Measurements from ENCODE around the gene TRPM2. TPM values are rescaled to one million over a fixed set of nuclear protein-coding genes. Genes with fewer than 3 reads are reported as not detected.

The TRPM2 gene
- total and polyA plus RNA-seq, 2 of the 8 experiments (the other 6 are each of a cell fraction or from before 2014, with no cell fraction given), result 0.27 to 0.28 TPM

GRCh38 chr21:44399151-44399954 is 45.9 kb downstream of the TRPM2 start:
- Histone ChIP-seq H2BK120ac (replicated peaks; ENCODE audit: low read depth, low read length) (no peak overlapping the region), H3K23ac (ENCODE audit: insufficient read length) (no peak overlapping the region), H3K27me3 (replicated peaks in 1 of 4; ENCODE audit: control insufficient read depth in 3 of 4, extremely low read depth in 1 of 4, insufficient read depth in 3 of 4, low read length in 3 of 4) (no peaks in the 10 kb centered on the region), H3K4me3 (ENCODE audit: extremely low read depth in 1 of 4, insufficient read depth in 2 of 4, low read depth in 3 of 4, low read length in 4 of 4) (no peak overlapping the region), H2AK5ac (ENCODE audit: low read depth, low read length) (no peak overlapping the region), H3K27ac (ENCODE audit: low read depth, low read length) (no peak overlapping the region), H3K79me1 (ENCODE audit: low read depth, low read length) (no peaks in the 10 kb centered on the region), H3K36me3 (ENCODE audit: control insufficient read depth in 2 of 4, insufficient read depth in 4 of 4, low read length in 3 of 4) (no peaks in the 10 kb centered on the region; a peak in 1 of 8 replicates), H3K9ac (replicated peaks in 1 of 4; ENCODE audit: extremely low read depth in 1 of 4, low read depth in 3 of 4, low read length in 3 of 4) (no peak overlapping the region), H3K18ac (ENCODE audit: extremely low read depth, low read length) (no peak overlapping the region), H4K8ac (ENCODE audit: extremely low read depth, insufficient read depth, low read length) (no peak overlapping the region), H2BK5ac (ENCODE audit: low read depth, low read length) (no peak overlapping the region), H3K79me2 (ENCODE audit: control insufficient read depth in 1 of 2, insufficient read depth in 2 of 2, low read length in 2 of 2) (no peaks in the 10 kb centered on the region; a peak in 1 of 4 replicates), H3K4ac (replicated peaks; ENCODE audit: insufficient read length, low read depth, low read length) (no peak overlapping the region), H4K20me1 (replicated peaks in 1 of 2; ENCODE audit: control insufficient read depth in 1 of 2, insufficient read depth in 2 of 2, low read length in 2 of 2) (peaks cover 0 to 2% of the 10 kb centered on the region in 2 experiments), H3K4me1 (replicated peaks in 1 of 4; ENCODE audit: control insufficient read depth in 3 of 4, insufficient read depth in 4 of 4, low read length in 3 of 4) (no peaks in the 10 kb centered on the region), H3K14ac (ENCODE audit: insufficient read length) (no peak overlapping the region), H2BK15ac (ENCODE audit: low read length) (no peak overlapping the region), H4K5ac (ENCODE audit: insufficient read length, low read depth, low read length) (no peak overlapping the region), H3K23me2 (ENCODE audit: low read depth, low read length) (no peaks in the 10 kb centered on the region; the same call in 1 of the 2 replicates), H4K91ac (replicated peaks; ENCODE audit: insufficient read length, low read length) (no peak overlapping the region), H2BK12ac (ENCODE audit: low read depth, low read length) (no peak overlapping the region), H2AFZ (ENCODE audit: low read length) (no peak overlapping the region), H3K4me2 (ENCODE audit: insufficient read depth in 1 of 2, low read depth in 2 of 2, low read length in 2 of 2) (no peak overlapping the region), H2BK20ac (ENCODE audit: low read length) (no peak overlapping the region), H3K9me3 (ENCODE audit: insufficient read depth in 2 of 2, low read depth in 1 of 2, low read length in 1 of 2) (peaks cover 0 to 11% of the 10 kb centered on the region in 2 experiments; a peak in 3 of 4 replicates), H3K56ac (replicated peaks; ENCODE audit: insufficient read length, low read depth, low read length) (no peak overlapping the region)
- no peak for FAIRE-seq
- ChIA-PET POLR2A (ENCODE audit: partially characterized antibody) (no interaction called here), CTCF (ENCODE audit: partially characterized antibody) (interaction anchor here (0.6 to 1.9 kb wide), 5 partner anchors 22 to 317 kb away, joined by 3 to 5 read pairs (median 3); no protein-coding TSS in a partner anchor)
- DNase-seq (ENCODE audit: low read depth in 1 of 2, low spot score in 2 of 2), result no peak
- 86% methylated on average over 28 of the region's 33 CpGs; no CpG with 5 or more reads in 1 of the 2 experiments for WGBS, 2 experiments (ENCODE audit: extremely low coverage in 1 of 2, insufficient coverage in 1 of 2, insufficient read length in 1 of 2, insufficient replicate concordance in 2 of 2, low coverage in 1 of 2, low lambda C conversion rate in 2 of 2, missing lambda C conversion rate in 1 of 2)
- no peak for TF ChIP-seq BRCA1 (IDR thresholded peaks at IDR 0.05; ENCODE audit: low read depth, low read length)
- no peak for TF ChIP-seq TAF7 (optimal IDR thresholded peaks at IDR 0.05; ENCODE audit: borderline replicate concordance, low read depth, low read length)
- no peak for TF ChIP-seq HDAC2 (IDR thresholded peaks at IDR 0.05; ENCODE audit: borderline replicate concordance in 1 of 2, low read depth in 2 of 2, low read length in 2 of 2)
- TF ChIP-seq CEBPB (IDR thresholded peaks at IDR 0.05; ENCODE audit: low read depth, low read length), result no peak
- TF ChIP-seq BCL11A (IDR thresholded peaks at IDR 0.05; ENCODE audit: low read depth in 2 of 2, low read length in 2 of 2), result no peak
- TF ChIP-seq TCF12 (IDR thresholded peaks at IDR 0.05; ENCODE audit: low read depth, low read length), result no peak
- no peak for TF ChIP-seq TBP (IDR thresholded peaks at IDR 0.05; ENCODE audit: low read depth, low read length)
- TF ChIP-seq, protein P1, sequence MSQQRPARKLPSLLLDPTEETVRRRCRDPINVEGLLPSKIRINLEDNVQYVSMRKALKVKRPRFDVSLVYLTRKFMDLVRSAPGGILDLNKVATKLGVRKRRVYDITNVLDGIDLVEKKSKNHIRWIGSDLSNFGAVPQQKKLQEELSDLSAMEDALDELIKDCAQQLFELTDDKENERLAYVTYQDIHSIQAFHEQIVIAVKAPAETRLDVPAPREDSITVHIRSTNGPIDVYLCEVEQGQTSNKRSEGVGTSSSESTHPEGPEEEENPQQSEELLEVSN (IDR thresholded peaks at IDR 0.05), result no peak
- TF ChIP-seq CBX8 (IDR thresholded peaks at IDR 0.05; ENCODE audit: borderline replicate concordance, low read depth, low read length), result no peak
- TF ChIP-seq NRF1 (IDR thresholded peaks at IDR 0.05; ENCODE audit: low read depth, low read length), result no peak
- no peak for TF ChIP-seq USF2 (IDR thresholded peaks at IDR 0.05; ENCODE audit: low read length)

All from H1 (cell line).